Endodermal cell (in vitro differentiated cells): Measurements from ENCODE around the gene FKBP15. TPM values are rescaled to one million over a fixed set of nuclear protein-coding genes. Genes with fewer than 3 reads are reported as not detected.
"Not testable (repeated sequence)": the region's sequence is repeated elsewhere in the genome, so short reads cannot be mapped to it uniquely, and the experiment has no call there.

Experiments
- DNase-seq: peaks from one replicate; pipeline ENCODE4 v3.0.0-alpha.2; 2017
- H3K27ac ChIP-seq: 2 replicates; pipeline ENCODE4 v1.5.1; 2013; ENCODE audit warnings: mild to moderate bottlenecking, low read depth, low read length, moderate library complexity
- H3K27me3 ChIP-seq: 2 replicates; pipeline ENCODE4 v1.6.1; 2013; ENCODE audit warnings: mild to moderate bottlenecking, low read length, moderate library complexity; ENCODE audit not compliant: insufficient read depth, control insufficient read depth, poor library complexity, severe bottlenecking
- H3K36me3 ChIP-seq: 2 replicates; pipeline ENCODE4 v1.7.0; 2013; ENCODE audit warnings: mild to moderate bottlenecking, low read length, moderate library complexity; ENCODE audit not compliant: control insufficient read depth, insufficient read depth
- H3K4me1 ChIP-seq: one replicate; pipeline ENCODE4 v1.7.0; 2013; ENCODE audit warnings: low read length; ENCODE audit not compliant: control insufficient read depth, insufficient read depth
- H3K4me3 ChIP-seq: 2 replicates; pipeline ENCODE4 v1.5.1; 2013; ENCODE audit warnings: mild to moderate bottlenecking, low read length, moderate library complexity
- H3K9ac ChIP-seq: 2 replicates; pipeline ENCODE4 v1.6.1; 2013; ENCODE audit warnings: mild to moderate bottlenecking, low read length, moderate library complexity; ENCODE audit not compliant: poor library complexity, severe bottlenecking; ENCODE audit errors: extremely low read depth
- H3K9me3 ChIP-seq: 2 replicates; pipeline ENCODE4 v1.6.1; 2013; ENCODE audit warnings: mild to moderate bottlenecking, low read length, moderate library complexity; ENCODE audit not compliant: control insufficient read depth
- H3K27ac Mint-ChIP-seq: 2 replicates; pipeline ENCODE4 v1.8.0; 2020; ENCODE audit warnings: mixed read lengths
- H3K27me3 Mint-ChIP-seq: 2 replicates; pipeline ENCODE4 v1.8.0; 2021; ENCODE audit warnings: mild to moderate bottlenecking, mixed read lengths; ENCODE audit not compliant: insufficient read depth
- H3K36me3 Mint-ChIP-seq: 2 replicates; pipeline ENCODE4 v1.8.0; 2020; ENCODE audit warnings: low read depth, mixed read lengths
- H3K4me1 Mint-ChIP-seq: 2 replicates; pipeline ENCODE4 v1.8.0; 2020; ENCODE audit warnings: mixed read lengths
- H3K4me3 Mint-ChIP-seq: 2 replicates; pipeline ENCODE4 v1.8.0; 2020; ENCODE audit warnings: mild to moderate bottlenecking, moderate library complexity, mixed read lengths
- H3K9me3 Mint-ChIP-seq: 2 replicates; pipeline ENCODE4 v1.8.0; 2020; ENCODE audit warnings: mild to moderate bottlenecking, mixed read lengths
- WGBS, 2 experiments: methylation state at CpG; one replicate each; pipeline versions ENCODE4 v1.1.5 to v1.1.7; 2013; ENCODE audit warnings: missing lambda C conversion rate in 2 of 2, mixed read lengths in 1 of 2; ENCODE audit not compliant: insufficient coverage in 1 of 2, insufficient read length in 1 of 2; 5-methylcytosine and 5-hydroxymethylcytosine counted together
- total RNA-seq, 2 donors: library from RNA; stranded (reverse); fragmentation: NEBNext Ultra II Directional in 1 of 2; extraction: Animal tissue kit (Norgen Biotek cat#: 25700) in 1 of 2; gene quantifications; 2 replicates in 1 of 2; 3 replicates in 1 of 2; pipeline ENCODE4 v1.2.1, GENCODE V29; 2021
- TF ChIP-seq, protein P1 (sequence below): fragments of 200-600 bp; sonication (generic); conservative IDR thresholded peaks from 2 replicates; pipeline ENCODE4 v1.5.0; 2021; ENCODE audit warnings: antibody characterized with exemption, mild to moderate bottlenecking

FKBP15 gene
- total RNA-seq, 2 donors from 2014 or later, result 17.1 to 19.6 TPM

DNA sequence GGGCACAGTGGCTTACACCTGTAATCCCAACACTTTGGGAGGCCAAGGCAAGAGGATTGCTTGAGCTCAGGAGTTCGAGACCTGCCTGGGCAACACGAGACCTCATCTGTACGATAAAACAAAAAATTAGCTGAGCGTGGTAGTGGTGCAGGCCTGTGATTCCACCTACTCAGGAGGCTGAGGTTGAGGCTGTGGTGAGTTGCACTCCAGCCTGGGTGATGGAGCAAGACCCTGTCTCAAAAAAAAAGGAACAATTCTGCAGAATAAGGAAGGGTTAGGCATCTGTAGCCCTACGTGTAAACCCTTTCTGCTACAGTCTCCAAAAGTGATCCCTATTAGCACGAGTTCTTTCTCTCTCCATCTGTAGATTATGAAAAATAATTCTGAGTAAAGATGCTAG is 34.4 kb upstream of the FKBP15 start:
- no peaks in the 10 kb centered on the region for H3K4me1 ChIP-seq
- no peak overlapping the region for H3K4me3 Mint-ChIP-seq
- H3K9me3 Mint-ChIP-seq, result peaks cover 3% of the 10 kb centered on the region
- H3K27ac Mint-ChIP-seq, result no peak overlapping the region
- TF ChIP-seq, protein P1, sequence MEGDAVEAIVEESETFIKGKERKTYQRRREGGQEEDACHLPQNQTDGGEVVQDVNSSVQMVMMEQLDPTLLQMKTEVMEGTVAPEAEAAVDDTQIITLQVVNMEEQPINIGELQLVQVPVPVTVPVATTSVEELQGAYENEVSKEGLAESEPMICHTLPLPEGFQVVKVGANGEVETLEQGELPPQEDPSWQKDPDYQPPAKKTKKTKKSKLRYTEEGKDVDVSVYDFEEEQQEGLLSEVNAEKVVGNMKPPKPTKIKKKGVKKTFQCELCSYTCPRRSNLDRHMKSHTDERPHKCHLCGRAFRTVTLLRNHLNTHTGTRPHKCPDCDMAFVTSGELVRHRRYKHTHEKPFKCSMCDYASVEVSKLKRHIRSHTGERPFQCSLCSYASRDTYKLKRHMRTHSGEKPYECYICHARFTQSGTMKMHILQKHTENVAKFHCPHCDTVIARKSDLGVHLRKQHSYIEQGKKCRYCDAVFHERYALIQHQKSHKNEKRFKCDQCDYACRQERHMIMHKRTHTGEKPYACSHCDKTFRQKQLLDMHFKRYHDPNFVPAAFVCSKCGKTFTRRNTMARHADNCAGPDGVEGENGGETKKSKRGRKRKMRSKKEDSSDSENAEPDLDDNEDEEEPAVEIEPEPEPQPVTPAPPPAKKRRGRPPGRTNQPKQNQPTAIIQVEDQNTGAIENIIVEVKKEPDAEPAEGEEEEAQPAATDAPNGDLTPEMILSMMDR, result no peak
- no peaks in the 10 kb centered on the region for H3K27me3 Mint-ChIP-seq
- no peak overlapping the region for H3K9ac ChIP-seq
- no peak overlapping the region for H3K27ac ChIP-seq
- peaks cover 7% of the 10 kb centered on the region for H3K4me1 Mint-ChIP-seq
- WGBS, 2 experiments, result 88 to 96% methylated on average over 4 to 6 of the region's 6 CpGs
- no peaks in the 10 kb centered on the region for H3K27me3 ChIP-seq
- H3K36me3 Mint-ChIP-seq, result peaks cover 25% of the 10 kb centered on the region
- no peak for DNase-seq
- H3K9me3 ChIP-seq, result no peaks in the 10 kb centered on the region
- peaks cover 27% of the 10 kb centered on the region for H3K36me3 ChIP-seq
- H3K4me3 ChIP-seq, result no peak overlapping the region

DNA sequence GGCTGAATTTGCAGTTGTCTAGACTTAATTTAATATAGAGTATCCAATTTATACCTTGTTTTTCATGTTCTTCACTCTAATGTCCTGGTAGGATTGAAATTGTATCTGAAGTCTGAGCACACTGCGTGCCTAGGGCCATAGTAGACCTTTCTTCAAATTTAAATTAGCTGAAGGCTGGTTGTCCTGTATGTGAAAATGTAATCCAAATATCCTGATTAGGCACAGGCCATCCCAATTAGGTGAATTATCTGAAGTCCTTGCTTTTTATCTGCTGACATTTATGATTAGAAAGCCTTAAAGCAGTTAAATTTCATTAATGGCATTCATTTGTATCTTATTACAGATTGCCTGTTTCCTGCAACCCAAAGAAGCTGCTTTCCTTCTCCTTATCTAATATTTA is 33.9 kb upstream of the FKBP15 start:
- Mint-ChIP-seq H3K9me3 (peaks cover 3% of the 10 kb centered on the region), H3K4me1 (peaks cover 7% of the 10 kb centered on the region), H3K27ac (no peak overlapping the region), H3K27me3 (no peaks in the 10 kb centered on the region), H3K4me3 (no peak overlapping the region), H3K36me3 (peaks cover 20% of the 10 kb centered on the region)
- no peak overlapping the region for H3K27ac ChIP-seq
- DNase-seq, result no peak
- H3K4me3 ChIP-seq, result no peak overlapping the region
- H3K27me3 ChIP-seq, result no peaks in the 10 kb centered on the region
- peaks cover 22% of the 10 kb centered on the region for H3K36me3 ChIP-seq
- 94 to 100% methylated on average over 1 of the region's 1 CpG for WGBS, 2 experiments
- H3K4me1 ChIP-seq, result no peaks in the 10 kb centered on the region
- H3K9ac ChIP-seq, result no peak overlapping the region
- TF ChIP-seq, protein P1, result no peak
- H3K9me3 ChIP-seq, result no peaks in the 10 kb centered on the region

DNA sequence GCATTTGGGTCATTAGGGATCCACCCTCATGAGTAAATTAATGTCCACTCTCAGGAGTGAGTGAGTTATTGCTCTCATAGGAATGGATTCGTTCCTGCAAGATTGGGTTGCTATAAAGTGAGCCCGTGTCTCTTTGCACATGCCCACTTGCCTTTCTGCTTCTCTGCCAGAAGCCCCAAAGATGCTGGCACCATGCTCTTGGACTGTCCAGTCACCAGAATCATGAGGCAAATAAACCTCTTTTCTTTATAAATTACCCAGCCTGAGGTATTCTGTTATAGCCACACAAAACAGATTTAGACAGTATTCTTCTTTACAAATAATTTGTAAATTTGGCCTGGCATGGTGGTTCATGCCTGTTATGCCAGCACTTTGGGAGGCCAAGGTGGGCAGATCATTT is 29.7 kb upstream of the FKBP15 start:
- Histone ChIP-seq H3K27me3 (no peaks in the 10 kb centered on the region), H3K4me1 (no peaks in the 10 kb centered on the region), H3K9ac (no peak overlapping the region), H3K4me3 (no peak overlapping the region), H3K27ac (no peak overlapping the region), H3K36me3 (no peaks in the 10 kb centered on the region), H3K9me3 (no peaks in the 10 kb centered on the region)
- no peak for DNase-seq
- 88 to 92% methylated on average over 2 of the region's 2 CpGs for WGBS, 2 experiments
- peaks cover 13% of the 10 kb centered on the region for H3K9me3 Mint-ChIP-seq
- no peaks in the 10 kb centered on the region for H3K4me1 Mint-ChIP-seq
- H3K36me3 Mint-ChIP-seq, result peaks cover 12% of the 10 kb centered on the region
- H3K27ac Mint-ChIP-seq, result no peak overlapping the region
- no peak overlapping the region for H3K4me3 Mint-ChIP-seq
- H3K27me3 Mint-ChIP-seq, result no peaks in the 10 kb centered on the region
- TF ChIP-seq, protein P1, result no peak

- not testable (repeated sequence) for H3K27ac Mint-ChIP-seq, H3K27me3 Mint-ChIP-seq, H3K4me3 ChIP-seq, H3K27me3 ChIP-seq, H3K36me3 ChIP-seq, H3K9me3 ChIP-seq, H3K27ac ChIP-seq, H3K9ac ChIP-seq, H3K4me3 Mint-ChIP-seq, H3K4me1 ChIP-seq, DNase-seq, H3K4me1 Mint-ChIP-seq
- Mint-ChIP-seq H3K9me3 (peaks cover 13% of the 10 kb centered on the region), H3K36me3 (peaks cover 12% of the 10 kb centered on the region)
- no CpG with 5 or more reads among the region's 2 CpGs for WGBS, 2 experiments
Measured at GRCh38 chr9:113249661-113250060, 28.6 kb upstream of the FKBP15 start.
